ENCODE measurements around the gene KRTAP10-11. TPM values are rescaled to one million over a fixed set of nuclear protein-coding genes. Genes with fewer than 3 reads are reported as not detected.
A peak's percentile ranks its signal among the peaks of the same experiment; 100 is the strongest.
"Not testable (repeated sequence)": the region's sequence is repeated elsewhere in the genome, so short reads cannot be mapped to it uniquely, and the experiment has no call there.

KRTAP10-11 gene
- total RNA-seq, 1 donor from 2014 or later = not detected

- ATAC-seq (peak; percentile 46), DNase-seq (no peak)
- Histone ChIP-seq H3K27ac (no peak overlapping the region), H3K36me3 (no peaks in the 10 kb centered on the region), H3K9me3 (no peaks in the 10 kb centered on the region), H3K4me3 (no peak overlapping the region), H3K27me3 (peaks cover 9% of the 10 kb centered on the region), H3K4me1 (no peaks in the 10 kb centered on the region)
- no peak for TF ChIP-seq CTCF (IDR thresholded peaks at IDR 0.05)
- intact Hi-C loops (cut with DNase I) = no loop called here
These were observed 43.8 kb upstream of the KRTAP10-11 start for GRCh38 chr21:44602463-44602850.

- ATAC-seq = no peak
- Histone ChIP-seq H3K4me3 (no peak overlapping the region), H3K9me3 (no peaks in the 10 kb centered on the region), H3K36me3 (no peaks in the 10 kb centered on the region), H3K27me3 (peaks cover 9% of the 10 kb centered on the region), H3K27ac (no peak overlapping the region), H3K4me1 (no peaks in the 10 kb centered on the region)
- no peak for TF ChIP-seq CTCF (IDR thresholded peaks at IDR 0.05)
- peak; percentile 48 for DNase-seq
- intact Hi-C loops (cut with DNase I) = no loop called here
These were observed 42.9 kb upstream of the KRTAP10-11 start for GRCh38 chr21:44603109-44603875.

GRCh38 chr21:44603911-44604310 lies 42.3 kb upstream of the KRTAP10-11 start:
- ATAC-seq = no peak
- no peak for TF ChIP-seq CTCF (IDR thresholded peaks at IDR 0.05)
- Histone ChIP-seq H3K9me3 (no peaks in the 10 kb centered on the region), H3K27me3 (peaks cover 9% of the 10 kb centered on the region), H3K4me3 (no peak overlapping the region), H3K36me3 (no peaks in the 10 kb centered on the region), H3K4me1 (no peaks in the 10 kb centered on the region), H3K27ac (no peak overlapping the region)
- intact Hi-C loops (cut with DNase I) = no loop called here
- DNase-seq = no peak

- H3K36me3 ChIP-seq = no peaks in the 10 kb centered on the region
- no peak overlapping the region for H3K4me3 ChIP-seq
- H3K27me3 ChIP-seq = peaks cover 9% of the 10 kb centered on the region
- intact Hi-C loops (cut with DNase I) = no loop called here
- no peak for DNase-seq
- H3K4me1 ChIP-seq = no peaks in the 10 kb centered on the region
- no peak for TF ChIP-seq CTCF (IDR thresholded peaks at IDR 0.05)
- no peak overlapping the region for H3K27ac ChIP-seq
- no peak for ATAC-seq
- peaks cover 9% of the 10 kb centered on the region for H3K9me3 ChIP-seq
These were observed 39.7 kb upstream of the KRTAP10-11 start for GRCh38 chr21:44606495-44606894.

GRCh38 chr21:44609193-44609592 lies 37.0 kb upstream of the KRTAP10-11 start:
- Histone ChIP-seq H3K4me3 (no peak overlapping the region), H3K27me3 (no peaks in the 10 kb centered on the region), H3K36me3 (no peaks in the 10 kb centered on the region), H3K4me1 (no peaks in the 10 kb centered on the region), H3K27ac (no peak overlapping the region), H3K9me3 (peaks cover 9% of the 10 kb centered on the region)
- ATAC-seq (no peak), DNase-seq (no peak)
- intact Hi-C loops (cut with DNase I) = no loop called here
- no peak for TF ChIP-seq CTCF (IDR thresholded peaks at IDR 0.05)

GRCh38 chr21:44610157-44610843 lies 35.9 kb upstream of the KRTAP10-11 start:
- intact Hi-C loops (cut with DNase I); H3K4me3 ChIP-seq; ATAC-seq; H3K9me3 ChIP-seq; H3K27me3 ChIP-seq; H3K4me1 ChIP-seq; H3K27ac ChIP-seq; H3K36me3 ChIP-seq; DNase-seq: not testable (repeated sequence)

Data from upper lobe of right lung (tissue), 1 donor.